GM12891 (cell line): ENCODE results near the gene HELZ.

Source experiments
- POLR2A ChIP-seq: IDR thresholded peaks from 2 replicates; pipeline ENCODE4 v1.6.1; 2011; ENCODE audit warnings: low read depth, low read length, control low read depth
- POLR2AphosphoS5 ChIP-seq: IDR thresholded peaks from 2 replicates; pipeline ENCODE4 v1.6.1; 2011; ENCODE audit warnings: low read depth, low read length, control low read depth
- POU2F2 ChIP-seq: IDR thresholded peaks from 2 replicates; pipeline ENCODE4 v1.6.1; 2011; ENCODE audit warnings: low read depth, mild to moderate bottlenecking, control low read depth, low read length, moderate library complexity
- SPI1 ChIP-seq: IDR thresholded peaks from 2 replicates; pipeline ENCODE4 v1.6.1; 2011; ENCODE audit warnings: low read depth, low read length, control low read depth
- TAF1 ChIP-seq: IDR thresholded peaks from 2 replicates; pipeline ENCODE4 v1.6.1; 2011; ENCODE audit warnings: low read depth, low read length, control low read depth

DNA sequence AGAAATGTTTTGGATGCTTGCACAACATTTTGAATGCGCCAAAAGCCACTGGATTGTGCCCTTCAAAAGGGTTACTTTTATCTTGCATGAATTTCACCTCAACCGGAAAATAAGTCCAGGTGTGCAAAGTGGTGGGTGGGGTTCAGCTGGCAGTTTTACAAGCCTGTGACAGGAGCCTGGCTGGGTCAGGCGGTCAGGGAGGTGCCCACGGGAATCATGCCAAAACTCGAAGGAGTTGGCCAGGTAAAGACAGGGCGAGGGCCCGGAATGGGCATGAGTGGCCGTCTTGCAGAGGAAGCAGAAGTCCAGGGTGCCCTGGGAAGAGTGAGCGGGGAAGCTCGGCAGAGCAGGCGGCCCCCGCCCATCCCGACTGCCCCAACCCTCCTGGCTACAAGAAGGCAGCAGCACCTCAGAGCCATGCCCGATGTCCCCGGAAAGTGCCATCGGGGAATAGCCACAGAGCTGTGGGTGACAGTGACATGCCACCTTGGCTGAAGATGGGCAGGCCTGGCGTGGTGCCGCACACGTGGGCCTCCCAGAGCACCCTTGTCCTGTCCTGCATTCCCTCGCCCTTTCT lies 219.7 kb downstream of the HELZ start:
- TF ChIP-seq SPI1 (no peak), POLR2A (no peak), POLR2AphosphoS5 (no peak), POU2F2 (no peak), TAF1 (no peak)
